ENCODE data around the gene PCDHGC3.

Gene PCDHGC3

GRCh38 chr5:141485321-141486055 lies 9.7 kb downstream of the PCDHGC3 start:
- DNase-seq = no peak

GRCh38 chr5:141486091-141486490 lies 10.3 kb downstream of the PCDHGC3 start:
- DNase-seq = no peak

- no peak for DNase-seq
These were observed 11.4 kb downstream of the PCDHGC3 start for GRCh38 chr5:141487131-141487530.

- DNase-seq = no peak
These were observed 13.1 kb downstream of the PCDHGC3 start, which contains the start of gene PCDHGC5 for GRCh38 chr5:141488591-141489561. PCDHGC5 (plus strand) TSS chr5:141489081; CDS start chr5:141489241, 160 bp downstream.

- DNase-seq = no peak
These were observed 14.1 kb downstream of the PCDHGC3 start for GRCh38 chr5:141489841-141490240.

- no peak for DNase-seq
These were observed 14.5 kb downstream of the PCDHGC3 start for GRCh38 chr5:141490271-141490670.

GRCh38 chr5:141490771-141491170 lies 15.0 kb downstream of the PCDHGC3 start:
- DNase-seq = no peak

- no peak for DNase-seq
These were observed 15.8 kb downstream of the PCDHGC3 start for GRCh38 chr5:141491323-141492167.

- peak; percentile 42 for DNase-seq
These were observed 16.6 kb downstream of the PCDHGC3 start for GRCh38 chr5:141492168-141492885.

- no peak for DNase-seq
These were observed 18.0 kb downstream of the PCDHGC3 start for GRCh38 chr5:141493500-141494422.

GRCh38 chr5:141494761-141495452 lies 19.1 kb downstream of the PCDHGC3 start:
- DNase-seq = no peak

- no peak for DNase-seq
These were observed 19.7 kb downstream of the PCDHGC3 start for GRCh38 chr5:141495453-141495811.

- no peak for DNase-seq
These were observed 20.3 kb downstream of the PCDHGC3 start for GRCh38 chr5:141496038-141496437.

- no peak for DNase-seq
These were observed 26.0 kb downstream of the PCDHGC3 start for GRCh38 chr5:141501761-141502160.

- no peak for DNase-seq
These were observed 27.9 kb downstream of the PCDHGC3 start for GRCh38 chr5:141503681-141504080.

- DNase-seq = no peak
These were observed 28.4 kb downstream of the PCDHGC3 start for GRCh38 chr5:141504216-141504615.

GRCh38 chr5:141506381-141507155 lies 30.8 kb downstream of the PCDHGC3 start:
- no peak for DNase-seq

GRCh38 chr5:141507387-141508091 lies 31.8 kb downstream of the PCDHGC3 start:
- DNase-seq = no peak

- no peak for DNase-seq
These were observed 32.7 kb downstream of the PCDHGC3 start for GRCh38 chr5:141508440-141508797.
